Mesenchymal stem cell (in vitro differentiated cells and primary cell): ENCODE results near the gene RTN4IP1.

Experiments
- DNase-seq: peaks from one replicate; pipeline ENCODE4 v3.0.0-alpha.2; 2013
- H2AFZ ChIP-seq: one replicate; pipeline ENCODE4 v1.6.1; 2013; ENCODE audit warnings: low read depth, mild to moderate bottlenecking, control low read depth, inconsistent platforms, low read length, moderate library complexity
- H2AK5ac ChIP-seq: 2 replicates; pipeline ENCODE4 v1.6.1; 2013; ENCODE audit warnings: low read length, moderate library complexity, mild to moderate bottlenecking, inconsistent platforms; ENCODE audit not compliant: severe bottlenecking
- H2BK120ac ChIP-seq: one replicate; pipeline ENCODE4 v1.6.1; 2013; ENCODE audit warnings: low read depth, mild to moderate bottlenecking, inconsistent platforms, low read length, moderate library complexity
- H2BK12ac ChIP-seq, 2 experiments: one replicate each; pipeline ENCODE4 v1.6.1; 2013; ENCODE audit warnings: inconsistent platforms in 2 of 2, low read length in 2 of 2, mild to moderate bottlenecking in 2 of 2, moderate library complexity in 2 of 2, control low read depth in 1 of 2
- H2BK15ac ChIP-seq: one replicate; pipeline ENCODE4 v1.6.1; 2013; ENCODE audit warnings: mild to moderate bottlenecking, low read depth, inconsistent platforms; ENCODE audit not compliant: poor library complexity, severe bottlenecking
- H2BK5ac ChIP-seq: 2 replicates; pipeline ENCODE4 v1.6.1; 2013; ENCODE audit warnings: low read depth, mild to moderate bottlenecking, low read length, control low read depth, inconsistent platforms; ENCODE audit not compliant: poor library complexity, severe bottlenecking
- H3K14ac ChIP-seq, 2 experiments: one replicate each; pipeline ENCODE4 v1.6.1; 2013; ENCODE audit warnings: inconsistent platforms in 2 of 2, low read length in 2 of 2, control low read depth in 1 of 2, mild to moderate bottlenecking in 1 of 2, moderate library complexity in 1 of 2
- H3K18ac ChIP-seq, 2 experiments: one replicate each; pipeline ENCODE4 v1.6.1; 2013; ENCODE audit warnings: inconsistent platforms in 2 of 2, low read length in 2 of 2, control low read depth in 1 of 2, low read depth in 1 of 2, mild to moderate bottlenecking in 1 of 2
- H3K23ac ChIP-seq, 2 experiments: one replicate each; pipeline ENCODE4 v1.6.1; 2013; ENCODE audit warnings: inconsistent platforms in 2 of 2, low read length in 2 of 2, mild to moderate bottlenecking in 2 of 2, moderate library complexity in 2 of 2, control low read depth in 1 of 2
- H3K27ac ChIP-seq: 2 replicates; pipeline ENCODE4 v1.5.1; 2013; ENCODE audit warnings: mild to moderate bottlenecking, moderate library complexity, low read length, control low read depth, inconsistent platforms; ENCODE audit not compliant: poor library complexity, severe bottlenecking
- H3K27me3 ChIP-seq, 2 experiments: 2 replicates each; pipeline versions ENCODE4 v1.6.1 to v1.7.0; 2013; ENCODE audit warnings: low read length in 2 of 2, mild to moderate bottlenecking in 2 of 2, moderate library complexity in 2 of 2, control low read depth in 1 of 2, inconsistent platforms in 1 of 2; ENCODE audit not compliant: control insufficient read depth in 1 of 2, insufficient read depth in 1 of 2
- H3K36me3 ChIP-seq, 2 experiments: 2 replicates each; pipeline versions ENCODE4 v1.6.1 to v1.7.0; 2013; ENCODE audit warnings: low read length in 2 of 2, control low read depth in 1 of 2, inconsistent platforms in 1 of 2, low read depth in 1 of 2, mild to moderate bottlenecking in 1 of 2; ENCODE audit not compliant: insufficient read depth in 2 of 2, control insufficient read depth in 1 of 2
- H3K4ac ChIP-seq, 2 experiments: one replicate each; pipeline ENCODE4 v1.6.1; 2013; ENCODE audit warnings: inconsistent platforms in 2 of 2, low read length in 2 of 2, mild to moderate bottlenecking in 2 of 2, moderate library complexity in 2 of 2, control low read depth in 1 of 2, low read depth in 1 of 2
- H3K4me1 ChIP-seq: 2 replicates; pipeline ENCODE4 v1.6.1; 2013; ENCODE audit warnings: low read depth, low read length, control low read depth; ENCODE audit not compliant: control insufficient read depth, insufficient read depth
- H3K4me2 ChIP-seq: 2 replicates; pipeline ENCODE4 v1.6.1; 2013; ENCODE audit warnings: low read length, mild to moderate bottlenecking, inconsistent platforms; ENCODE audit not compliant: poor library complexity, severe bottlenecking
- H3K4me3 ChIP-seq, 2 experiments: 2 replicates each; pipeline versions ENCODE4 v1.5.1 to v1.7.0; 2013; ENCODE audit warnings: low read length in 2 of 2, mild to moderate bottlenecking in 2 of 2, control low read depth in 1 of 2, low read depth in 1 of 2; ENCODE audit not compliant: insufficient read depth in 1 of 2
- H3K79me1 ChIP-seq: replicated peaks from 2 replicates; pipeline ENCODE4 v1.6.1; 2013; ENCODE audit warnings: mild to moderate bottlenecking, control low read depth, low read length, inconsistent platforms; ENCODE audit not compliant: poor library complexity, severe bottlenecking
- H3K9ac ChIP-seq: 2 replicates; pipeline ENCODE4 v1.7.0; 2013; ENCODE audit warnings: mild to moderate bottlenecking, low read length, moderate library complexity
- H3K9me3 ChIP-seq: 2 replicates; pipeline ENCODE4 v1.7.0; 2013; ENCODE audit warnings: mild to moderate bottlenecking, low read length; ENCODE audit not compliant: control insufficient read depth
- H4K8ac ChIP-seq: one replicate; pipeline ENCODE4 v1.6.1; 2013; ENCODE audit warnings: inconsistent platforms, mild to moderate bottlenecking, low read length, moderate library complexity
- H4K91ac ChIP-seq: one replicate; pipeline ENCODE4 v1.6.1; 2013; ENCODE audit warnings: mild to moderate bottlenecking, low read length, inconsistent platforms
- WGBS: methylation state at CpG from one replicate; pipeline ENCODE4 v1.1.7; 2013; ENCODE audit warnings: mixed read lengths; 5-methylcytosine and 5-hydroxymethylcytosine counted together

The RTN4IP1 gene

GRCh38 chr6:106608080-106608668 is 21.1 kb downstream of the RTN4IP1 start:
- no peak overlapping the region for H3K4me2 ChIP-seq

GRCh38 chr6:106600329-106600728 is 29.0 kb downstream of the RTN4IP1 start:
- WGBS, result 94% methylated on average over 1 of the region's 2 CpGs
- H2BK12ac ChIP-seq, result no peak overlapping the region
- no peak overlapping the region for H2AFZ ChIP-seq
- H4K8ac ChIP-seq, result no peak overlapping the region
- H3K36me3 ChIP-seq, result no peaks in the 10 kb centered on the region
- H3K27me3 ChIP-seq, result no peaks in the 10 kb centered on the region
- no peak overlapping the region for H4K91ac ChIP-seq
- H2BK15ac ChIP-seq, result no peak overlapping the region
- peaks cover 3% of the 10 kb centered on the region for H3K79me1 ChIP-seq
- no peak overlapping the region for H3K27ac ChIP-seq
- no peak overlapping the region for H2BK5ac ChIP-seq
- no peak overlapping the region for H3K9ac ChIP-seq
- no peaks in the 10 kb centered on the region for H3K4me1 ChIP-seq
- H3K4me2 ChIP-seq, result no peak overlapping the region
- no peak overlapping the region for H3K18ac ChIP-seq
- no peak overlapping the region for H3K14ac ChIP-seq
- H3K4me3 ChIP-seq, result no peak overlapping the region
- no peak overlapping the region for H3K23ac ChIP-seq
- no peak for DNase-seq
- no peak overlapping the region for H2AK5ac ChIP-seq
- no peaks in the 10 kb centered on the region for H3K9me3 ChIP-seq
- H2BK120ac ChIP-seq, result no peak overlapping the region
- no peak overlapping the region for H3K4ac ChIP-seq

More at GRCh38 chr6:106608080-106608668, 21.1 kb downstream of the RTN4IP1 start:
- H2BK120ac ChIP-seq, result no peak overlapping the region
- no peak overlapping the region for H2BK12ac ChIP-seq
- H2BK5ac ChIP-seq, result no peak overlapping the region
- peaks cover 4% of the 10 kb centered on the region for H3K79me1 ChIP-seq
- no peak overlapping the region for H3K14ac ChIP-seq
- no peaks in the 10 kb centered on the region for H3K27me3 ChIP-seq
- no peaks in the 10 kb centered on the region for H3K9me3 ChIP-seq
- H3K4me3 ChIP-seq, result no peak overlapping the region
- no peak overlapping the region for H2AFZ ChIP-seq
- no peaks in the 10 kb centered on the region for H3K4me1 ChIP-seq
- H3K9ac ChIP-seq, result no peak overlapping the region
- no peak overlapping the region for H4K8ac ChIP-seq
- no peak overlapping the region for H3K18ac ChIP-seq
- no peak overlapping the region for H3K4ac ChIP-seq
- no peak overlapping the region for H4K91ac ChIP-seq
- peak; percentile 72 for DNase-seq
- H3K23ac ChIP-seq, result no peak overlapping the region
- H3K27ac ChIP-seq, result no peak overlapping the region
- H2AK5ac ChIP-seq, result no peak overlapping the region
- no peak overlapping the region for H2BK15ac ChIP-seq
- H3K36me3 ChIP-seq, result peaks cover 0 to 2% of the 10 kb centered on the region in 2 experiments
- 20% methylated on average over 2 of the region's 2 CpGs for WGBS

- no peak overlapping the region for H3K4ac ChIP-seq
- no peaks in the 10 kb centered on the region for H3K4me1 ChIP-seq
- no peak overlapping the region for H3K18ac ChIP-seq
- no peak overlapping the region for H2BK120ac ChIP-seq
- no peak overlapping the region for H3K9ac ChIP-seq
- H4K91ac ChIP-seq, result no peak overlapping the region
- H3K27ac ChIP-seq, result no peak overlapping the region
- no peaks in the 10 kb centered on the region for H3K36me3 ChIP-seq
- no peak overlapping the region for H3K14ac ChIP-seq
- H3K4me2 ChIP-seq, result no peak overlapping the region
- no peak overlapping the region for H2BK15ac ChIP-seq
- no peak overlapping the region for H3K4me3 ChIP-seq
- no peak overlapping the region for H3K23ac ChIP-seq
- WGBS, result no CpG with 5 or more reads among the region's 2 CpGs
- H3K79me1 ChIP-seq, result no peaks in the 10 kb centered on the region
- H4K8ac ChIP-seq, result no peak overlapping the region
- no peak for DNase-seq
- H2BK5ac ChIP-seq, result no peak overlapping the region
- no peaks in the 10 kb centered on the region for H3K9me3 ChIP-seq
- no peak overlapping the region for H2BK12ac ChIP-seq
- H2AK5ac ChIP-seq, result no peak overlapping the region
- H3K27me3 ChIP-seq, result no peaks in the 10 kb centered on the region
- H2AFZ ChIP-seq, result no peak overlapping the region
Observed at GRCh38 chr6:106599440-106599839, 29.9 kb downstream of the RTN4IP1 start.

- Histone ChIP-seq H3K4ac (peak overlapping the region in 1 of 2 experiments; percentile 30), H3K4me3 (peak overlapping the region in 1 of 2 experiments; percentile 13), H3K14ac (no peak overlapping the region), H2AK5ac (peak overlapping the region; percentile 23), H4K91ac (no peak overlapping the region), H2BK5ac (peak overlapping the region; percentile 19), H3K27ac (peak overlapping the region; percentile 86), H3K9ac (peak overlapping the region; percentile 16), H3K18ac (peak overlapping the region in 1 of 2 experiments; percentile 11), H3K4me1 (peaks cover 4% of the 10 kb centered on the region), H4K8ac (no peak overlapping the region), H3K9me3 (no peaks in the 10 kb centered on the region), H3K36me3 (peaks cover 0 to 4% of the 10 kb centered on the region in 2 experiments), H2AFZ (no peak overlapping the region), H3K27me3 (no peaks in the 10 kb centered on the region), H3K79me1 (no peaks in the 10 kb centered on the region), H3K4me2 (no peak overlapping the region), H3K23ac (no peak overlapping the region), H2BK12ac (no peak overlapping the region), H2BK15ac (no peak overlapping the region), H2BK120ac (peak overlapping the region; percentile 11)
- WGBS, result 87% methylated on average over 2 of the region's 3 CpGs
- peak; percentile 70 for DNase-seq
Observed at GRCh38 chr6:106591111-106591825, 38.0 kb downstream of the RTN4IP1 start.
